ENCODE measurements around the gene BLM.
"Not testable (repeated sequence)": the region's sequence is repeated elsewhere in the genome, so short reads cannot be mapped to it uniquely, and the experiment has no call there.

GRCh38 chr15:90849424-90849823 lies 132.3 kb downstream of the BLM start:
- not testable (repeated sequence) for TF ChIP-seq CTCF, POLR2A, POLR2AphosphoS5 (IDR thresholded peaks at IDR 0.05)
